Stimulated activated CD4-positive, alpha-beta T cell treated with anti-CD3 and anti-CD28 coated beads, Interleukin-1b, Interleukin-23, amount 100 ng/mL, for 24 hours (primary cell): Measurements from ENCODE around the gene LIMCH1.

ENCODE experiments used
- DNase-seq, 4 experiments: peaks; one replicate each; pipeline ENCODE4 v3.0.0-alpha.2; 2020; ENCODE audit warnings: low read depth in 4 of 4, low spot score in 1 of 4

The LIMCH1 gene

DNA sequence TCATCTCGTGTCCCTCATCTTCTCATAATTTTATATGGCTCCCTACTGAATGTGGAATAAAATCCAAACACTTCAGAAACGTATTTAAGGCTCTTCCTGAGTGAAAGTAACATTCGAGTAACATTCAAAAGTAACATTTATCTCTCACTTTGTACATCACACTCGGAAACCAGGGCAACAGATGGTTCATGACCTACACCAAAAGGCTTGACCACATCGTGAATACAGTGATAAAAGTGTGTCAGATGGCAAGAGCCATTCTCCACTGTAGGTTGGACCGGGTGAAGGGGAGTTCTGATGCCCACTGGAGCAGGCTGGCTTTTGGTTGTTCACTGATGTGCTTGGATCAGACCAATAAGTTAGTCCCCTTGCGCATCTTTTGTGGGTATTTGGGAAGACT is 5.6 kb upstream of the LIMCH1 start:
- no peak for DNase-seq

- no peak for DNase-seq
These were observed 5.1 kb upstream of the LIMCH1 start for GRCh38 chr4:41532882-41533281.

GRCh38 chr4:41533680-41534079 is 4.3 kb upstream of the LIMCH1 start:
- DNase-seq, result no peak

GRCh38 chr4:41534404-41534803 is 3.6 kb upstream of the LIMCH1 start:
- DNase-seq, result no peak

GRCh38 chr4:41535911-41536371 is 2.0 kb upstream of the LIMCH1 start:
- DNase-seq, result no peak

GRCh38 chr4:41537292-41537890 is 566 bp upstream of the LIMCH1 start:
- no peak for DNase-seq

- DNase-seq, result no peak
These were observed 1.0 kb downstream of the LIMCH1 start for GRCh38 chr4:41538887-41539498.

DNA sequence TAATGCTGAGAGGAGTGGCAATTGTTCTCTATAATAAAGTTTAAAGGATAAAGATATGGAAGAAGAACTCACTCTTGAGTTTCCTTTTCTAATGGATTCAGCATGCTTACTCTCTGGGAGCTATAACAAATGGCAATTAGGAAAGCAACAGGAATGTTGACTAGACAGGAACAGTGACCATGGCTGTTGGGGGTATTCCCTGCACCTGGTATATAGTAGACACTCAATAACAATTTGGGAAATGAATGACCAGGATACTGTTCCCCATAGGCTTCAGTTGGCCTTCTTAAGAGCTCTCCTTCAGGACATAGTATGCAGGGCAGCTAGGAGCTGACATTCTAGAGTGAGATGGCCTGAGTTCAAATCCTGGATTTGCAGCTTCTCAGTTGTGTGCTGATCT is 1.8 kb downstream of the LIMCH1 start:
- DNase-seq, result no peak

DNA sequence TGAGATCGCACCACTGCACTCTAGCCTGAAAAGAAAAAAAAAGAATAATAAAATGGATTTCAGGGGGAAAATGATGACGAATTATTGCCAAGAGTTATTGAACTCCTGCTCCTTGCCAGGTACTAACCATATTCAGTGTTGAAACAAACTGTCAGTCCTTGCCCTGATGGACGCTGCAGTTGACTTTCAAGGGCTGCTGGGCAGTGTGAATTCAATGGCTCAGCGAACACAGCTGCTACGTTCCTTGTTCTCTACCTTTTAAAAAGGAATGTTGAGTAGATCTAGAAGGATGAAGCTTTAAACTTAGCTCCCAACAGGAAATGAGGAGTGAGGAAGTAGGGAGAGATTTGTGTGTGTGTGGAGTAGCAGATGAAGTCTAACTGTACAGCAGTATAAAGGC is 2.7 kb downstream of the LIMCH1 start:
- no peak for DNase-seq

DNA sequence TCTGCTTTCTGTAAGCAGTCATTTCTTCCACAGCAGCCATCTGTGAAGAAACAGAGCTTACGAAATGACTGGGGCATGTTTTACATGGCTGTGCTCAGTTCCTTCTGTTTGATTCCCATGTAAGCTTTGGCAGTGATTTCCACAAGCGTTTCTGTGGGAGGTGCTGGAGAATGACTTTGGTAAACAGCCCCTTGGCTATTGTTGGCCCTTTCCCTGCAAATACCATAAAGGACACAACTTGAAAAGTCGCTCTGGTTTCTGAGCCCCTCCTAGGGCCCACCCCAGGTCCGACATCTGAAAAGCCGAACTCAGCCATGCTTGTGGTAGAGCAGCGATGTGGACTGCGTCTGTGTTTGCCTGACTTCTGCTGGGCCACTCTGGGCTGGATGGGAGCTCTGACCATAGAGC is 3.7 kb downstream of the LIMCH1 start:
- DNase-seq, result no peak

- no peak for DNase-seq
These were observed 4.7 kb downstream of the LIMCH1 start for GRCh38 chr4:41542526-41543275.

DNA sequence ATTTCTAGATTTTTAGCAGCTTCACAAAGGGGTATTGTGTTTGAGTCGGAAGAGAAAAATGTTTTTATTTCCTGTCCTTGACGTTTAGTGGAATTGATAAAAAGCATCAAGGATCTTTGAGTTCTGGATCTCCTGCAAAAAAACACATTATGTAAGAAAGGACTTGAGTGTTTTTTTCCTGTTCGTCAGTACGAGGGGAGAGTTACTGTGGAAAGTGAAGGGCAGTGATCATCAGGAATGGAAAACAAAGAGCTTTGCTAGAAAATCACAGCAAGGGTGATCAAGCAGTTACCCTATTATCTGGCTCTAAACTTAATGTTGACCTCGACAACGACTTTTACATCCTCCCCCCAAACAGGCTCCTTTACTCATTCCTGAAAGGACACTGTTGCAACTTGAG is 7.3 kb downstream of the LIMCH1 start:
- DNase-seq, result no peak

DNA sequence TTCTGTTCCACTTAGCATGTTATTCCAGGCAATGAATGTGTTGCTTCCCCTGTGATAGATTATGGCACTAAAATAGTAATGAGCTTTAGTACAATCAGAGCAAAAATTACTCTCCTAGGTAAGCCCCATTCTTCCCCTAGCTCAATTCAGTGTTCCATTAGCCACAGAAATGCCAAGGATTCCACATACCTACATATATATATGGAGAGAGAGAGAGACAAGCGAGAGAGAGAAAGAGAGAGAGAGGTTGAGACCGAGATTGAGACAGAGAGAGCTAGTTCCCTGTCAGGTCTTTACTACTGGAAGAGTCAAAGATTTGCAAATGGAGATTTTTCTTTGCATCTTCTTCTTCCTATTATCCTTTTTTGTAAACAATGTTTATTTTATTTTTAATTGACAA is 8.7 kb downstream of the LIMCH1 start:
- no peak for DNase-seq

GRCh38 chr4:41548305-41548880 is 10.4 kb downstream of the LIMCH1 start:
- no peak for DNase-seq

- DNase-seq, result no peak
These were observed 11.5 kb downstream of the LIMCH1 start for GRCh38 chr4:41549478-41549877.

GRCh38 chr4:41550308-41550707 is 12.4 kb downstream of the LIMCH1 start:
- DNase-seq, result no peak

GRCh38 chr4:41551536-41551935 is 13.6 kb downstream of the LIMCH1 start:
- DNase-seq, result no peak

- no peak for DNase-seq
These were observed 16.9 kb downstream of the LIMCH1 start for GRCh38 chr4:41554905-41555304.

DNA sequence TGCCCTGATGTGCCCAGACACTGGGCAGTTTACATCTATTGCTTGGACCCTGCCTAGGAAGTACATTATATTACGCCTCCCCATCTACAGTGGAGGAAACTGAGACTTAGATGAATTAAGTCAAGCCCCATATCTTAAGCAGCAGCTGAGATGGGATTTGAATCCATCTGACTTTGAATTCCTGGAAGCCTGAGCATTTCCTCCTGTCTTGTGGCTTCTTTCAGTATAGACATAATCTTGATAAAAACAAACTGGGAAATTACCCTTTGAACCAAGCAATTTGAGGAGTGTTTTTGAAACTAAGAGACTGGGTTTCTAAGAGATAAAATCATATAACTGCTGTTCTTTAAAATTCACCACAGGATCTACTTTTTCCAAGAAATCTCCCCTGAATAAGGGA is 18.6 kb downstream of the LIMCH1 start:
- no peak for DNase-seq

DNA sequence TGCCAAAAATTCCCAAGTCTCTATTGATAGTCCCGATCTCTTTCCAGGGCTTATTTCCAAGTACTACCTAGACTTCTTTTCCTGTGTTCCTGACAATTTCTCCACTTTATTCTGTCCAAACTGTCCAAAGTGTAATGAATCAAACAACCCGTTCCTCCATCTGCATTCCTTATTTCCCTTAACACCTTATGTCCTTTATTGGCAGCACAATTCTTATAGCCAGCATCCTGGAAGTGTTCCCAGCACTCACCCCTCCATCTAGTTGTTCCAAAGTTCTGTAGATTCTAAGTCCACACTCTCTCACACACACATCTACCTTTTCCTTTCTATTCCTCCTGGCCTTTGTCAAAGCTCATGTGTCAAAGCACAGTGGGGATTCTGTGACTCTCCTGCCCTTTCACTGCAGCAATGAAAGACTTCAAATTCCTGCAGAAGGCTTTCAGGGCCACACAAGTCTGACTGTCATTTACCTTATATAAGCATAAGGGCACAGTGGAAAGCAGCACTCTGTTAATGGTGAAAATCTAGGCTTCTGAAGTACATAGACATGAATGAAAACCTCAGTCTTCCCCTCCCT is 22.1 kb downstream of the LIMCH1 start:
- no peak for DNase-seq

DNA sequence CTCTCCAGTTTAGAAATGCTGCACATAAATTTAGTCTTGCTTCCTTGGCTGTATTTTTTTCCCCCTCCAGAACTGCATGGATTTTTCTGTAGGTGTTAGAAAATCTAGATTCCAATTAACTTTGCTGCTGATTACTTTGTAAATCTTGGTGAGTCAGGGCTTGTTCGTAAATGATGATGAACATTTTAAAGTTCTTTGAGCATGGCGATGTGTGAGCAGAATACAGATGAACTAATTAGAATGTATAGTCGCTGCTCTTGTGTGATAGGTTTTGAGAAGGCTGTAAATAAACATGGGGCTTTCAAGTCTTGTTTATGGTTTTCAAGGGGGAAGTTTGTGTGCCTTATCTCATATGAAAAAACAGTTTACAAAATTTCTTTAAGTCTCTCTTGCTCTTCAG is 23.3 kb downstream of the LIMCH1 start:
- DNase-seq, result no peak

- DNase-seq, result no peak
These were observed 29.2 kb downstream of the LIMCH1 start for GRCh38 chr4:41567186-41567585.
